ENCODE measurements around the gene UGT3A2.
"Not testable (repeated sequence)": the region's sequence is repeated elsewhere in the genome, so short reads cannot be mapped to it uniquely, and the experiment has no call there.

UGT3A2 gene

DNA sequence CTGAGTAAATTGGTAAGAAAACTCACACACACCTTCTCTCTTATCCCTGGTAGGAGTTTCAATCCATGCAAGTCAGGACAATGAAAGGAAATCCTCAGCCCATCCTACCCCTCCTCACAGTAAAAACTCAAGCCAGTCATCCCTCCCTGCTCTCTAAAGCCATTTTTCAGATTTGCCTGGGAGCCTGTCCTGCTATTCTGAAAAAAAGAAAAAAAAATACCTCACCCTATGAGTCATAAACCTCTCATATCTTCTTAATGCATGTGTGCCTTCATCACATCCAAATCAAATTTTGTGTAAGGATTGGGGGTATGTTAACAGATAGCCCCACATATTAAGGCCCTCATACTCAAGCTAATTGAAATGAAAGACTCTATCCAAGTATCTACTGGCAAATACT is 14.1 kb downstream of the UGT3A2 start:
- no peak for DNase-seq

DNA sequence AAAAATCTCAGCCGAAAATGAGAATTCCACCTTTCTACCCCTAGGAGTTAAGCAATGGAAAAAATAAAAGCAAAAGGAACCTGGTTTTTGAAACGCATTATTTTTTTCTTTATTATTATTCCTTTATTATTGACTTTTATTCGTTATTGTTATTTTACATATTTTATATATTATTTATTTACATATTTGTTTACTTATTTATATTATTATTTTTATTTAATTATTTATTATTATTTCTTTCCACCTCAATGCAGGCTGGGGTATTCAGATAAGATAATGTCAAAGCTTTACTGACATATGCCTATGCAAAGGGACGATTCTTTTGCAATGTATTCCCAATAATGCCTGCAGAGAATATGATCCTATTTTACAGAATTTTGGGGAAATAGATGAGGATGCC is 16.7 kb downstream of the UGT3A2 start:
- no peak for DNase-seq

DNA sequence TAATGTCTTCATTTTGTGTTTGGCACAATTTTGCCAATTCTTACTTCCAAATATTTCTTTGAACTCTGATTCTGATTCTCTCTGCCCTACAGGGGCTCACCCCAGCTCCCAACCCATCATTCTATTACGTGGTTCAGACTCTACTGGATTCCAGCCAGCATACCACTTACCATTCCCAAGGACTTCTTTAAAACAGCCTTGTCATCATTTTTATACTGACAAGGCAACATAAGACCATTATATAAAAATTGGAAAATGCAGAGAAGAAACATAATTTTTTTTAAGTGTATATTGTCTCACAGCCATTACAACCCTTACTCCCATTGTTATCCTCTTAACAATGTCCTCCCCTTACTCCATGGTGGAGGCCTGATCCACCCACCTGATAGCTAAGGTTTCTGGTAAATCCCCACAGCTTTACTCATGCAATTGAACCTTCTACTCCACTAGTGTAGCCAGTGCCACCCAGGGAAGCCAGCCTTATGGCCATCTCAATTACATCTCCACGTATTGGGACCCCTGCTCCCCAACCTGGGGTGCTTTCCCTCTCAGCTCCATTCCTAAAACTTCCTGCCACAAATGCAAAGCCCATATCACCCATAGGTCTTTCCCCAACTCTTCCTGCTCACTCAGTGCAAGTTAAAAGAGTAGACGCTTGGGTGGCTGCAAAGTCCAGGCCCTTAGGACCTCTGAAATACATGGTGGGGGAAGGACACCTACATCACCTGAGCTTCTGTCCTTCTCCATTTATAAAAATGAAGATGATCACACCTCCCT is 19.1 kb downstream of the UGT3A2 start:
- DNase-seq, result no peak

DNA sequence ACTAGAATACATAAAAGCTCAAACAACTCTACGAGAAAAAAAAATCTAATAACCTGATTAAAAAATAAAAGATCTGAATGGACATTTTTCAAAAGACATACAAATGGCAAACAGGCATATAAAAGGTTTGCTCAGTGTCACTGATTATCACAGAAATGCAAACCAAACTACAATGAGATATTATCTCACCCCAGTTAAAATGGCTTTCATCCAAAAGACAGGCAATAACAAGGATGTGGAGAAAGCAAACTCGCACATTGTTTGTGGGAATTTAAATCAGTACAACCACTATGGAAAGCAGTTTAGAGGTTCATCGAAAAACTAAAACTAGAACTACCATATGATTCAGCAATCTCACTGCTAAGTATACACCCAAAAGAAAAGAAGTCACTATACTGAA is 20.8 kb downstream of the UGT3A2 start:
- DNase-seq, result no peak

DNA sequence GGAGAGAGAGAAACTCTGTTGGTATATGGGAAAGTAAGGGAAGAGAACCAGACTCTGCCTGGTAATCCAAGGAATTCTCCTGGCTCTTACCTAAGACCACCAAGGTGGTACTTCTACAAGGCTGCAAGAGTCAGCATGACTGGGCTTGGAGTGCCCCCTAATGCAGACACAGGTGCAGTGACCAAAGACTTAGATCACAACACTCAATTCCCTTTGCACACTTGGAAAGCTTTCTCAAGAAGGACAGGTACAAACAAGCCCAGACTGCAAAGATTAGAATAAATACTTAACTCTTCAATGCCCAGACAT is 25.2 kb downstream of the UGT3A2 start:
- no peak for DNase-seq

DNA sequence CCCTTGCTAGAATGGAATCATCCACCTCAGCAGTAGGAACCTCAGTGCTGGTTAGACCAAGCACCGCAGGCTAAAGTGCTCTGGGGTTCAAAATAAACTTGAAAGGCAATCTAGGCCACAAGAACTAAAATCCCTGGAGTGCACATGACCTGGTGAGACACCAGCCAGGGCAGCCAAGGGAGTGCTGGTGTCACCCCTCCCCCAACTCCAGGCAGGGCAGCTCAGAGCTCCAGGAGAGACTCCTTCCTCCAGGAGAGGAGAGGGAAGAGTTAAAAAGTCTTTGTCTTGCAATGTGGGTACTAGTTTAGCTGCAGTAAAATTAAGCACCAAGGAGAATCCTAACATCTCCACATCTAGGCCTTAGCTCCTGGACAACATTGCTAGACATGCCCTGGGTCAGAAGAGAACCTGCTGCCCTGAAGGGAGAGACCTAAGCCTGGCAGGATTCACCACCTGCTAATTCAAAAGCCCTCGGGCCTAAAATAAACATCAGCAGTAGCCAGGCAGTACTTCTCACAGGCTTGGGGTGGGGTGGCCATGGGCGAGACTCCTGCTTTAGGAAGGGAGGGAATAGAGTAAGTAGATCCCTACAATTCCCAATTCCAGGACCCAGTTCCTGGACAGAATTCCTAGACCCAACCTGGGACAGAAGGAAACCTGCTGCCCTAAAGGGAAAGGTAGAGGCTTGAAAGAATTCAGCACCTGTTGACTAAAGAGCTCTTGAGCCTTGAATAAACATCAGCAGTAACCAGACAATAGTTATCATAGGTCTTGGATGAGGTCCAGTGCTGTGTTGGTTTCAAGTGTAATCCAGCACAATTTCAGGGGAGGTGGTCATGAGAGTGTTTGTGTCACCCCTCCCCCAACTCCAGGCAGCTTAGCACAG is 25.8 kb downstream of the UGT3A2 start:
- peak; percentile 77 for DNase-seq

DNA sequence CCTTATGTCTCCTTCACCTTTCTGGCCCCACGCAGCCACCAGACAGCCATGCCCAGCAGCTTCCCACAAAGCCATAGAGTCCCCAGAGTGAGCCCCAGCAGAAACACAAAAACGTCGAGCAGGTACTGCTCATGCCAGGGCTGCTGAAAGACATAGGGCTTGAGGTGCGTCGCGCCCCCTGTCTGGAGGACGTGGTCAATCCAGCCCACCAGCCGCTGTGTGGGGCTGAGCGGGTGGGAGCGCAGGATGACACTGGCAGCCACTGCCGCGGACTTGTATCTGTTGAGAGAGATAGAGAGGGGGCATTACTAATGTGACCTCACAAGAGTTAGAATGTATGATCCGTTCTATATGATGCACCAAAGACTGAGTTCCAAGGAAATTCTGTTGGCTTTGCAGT is 31.0 kb downstream of the UGT3A2 start:
- no peak for DNase-seq

DNA sequence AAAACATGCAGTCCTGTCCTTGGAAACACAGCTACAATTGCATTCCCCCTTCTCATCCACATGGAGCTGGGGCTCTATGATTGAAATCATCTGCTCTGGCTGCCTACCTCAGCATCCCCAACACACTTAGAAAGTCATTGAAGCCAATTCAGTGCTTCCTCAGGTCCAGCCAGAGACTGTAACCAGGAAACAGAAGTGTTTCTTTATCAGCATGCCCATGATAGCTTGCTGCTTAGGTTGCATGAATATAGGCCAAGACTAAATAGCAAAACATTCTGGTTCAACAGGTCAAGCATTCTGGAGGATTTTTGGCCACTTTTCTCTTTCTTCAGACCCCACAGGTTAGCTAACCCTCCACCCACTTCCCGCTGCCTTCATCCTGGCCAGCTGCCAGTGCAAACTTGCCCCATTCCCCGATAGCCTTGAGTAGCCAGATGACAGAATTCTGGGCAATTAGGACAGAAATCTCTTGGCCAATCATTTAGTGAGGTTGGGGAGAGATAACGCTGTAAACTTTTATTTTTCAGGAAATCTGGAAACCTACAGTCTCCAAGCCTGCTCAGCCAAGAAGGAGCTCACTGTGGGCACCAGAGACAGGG is 32.0 kb downstream of the UGT3A2 start:
- DNase-seq, result not testable (repeated sequence)

DNA sequence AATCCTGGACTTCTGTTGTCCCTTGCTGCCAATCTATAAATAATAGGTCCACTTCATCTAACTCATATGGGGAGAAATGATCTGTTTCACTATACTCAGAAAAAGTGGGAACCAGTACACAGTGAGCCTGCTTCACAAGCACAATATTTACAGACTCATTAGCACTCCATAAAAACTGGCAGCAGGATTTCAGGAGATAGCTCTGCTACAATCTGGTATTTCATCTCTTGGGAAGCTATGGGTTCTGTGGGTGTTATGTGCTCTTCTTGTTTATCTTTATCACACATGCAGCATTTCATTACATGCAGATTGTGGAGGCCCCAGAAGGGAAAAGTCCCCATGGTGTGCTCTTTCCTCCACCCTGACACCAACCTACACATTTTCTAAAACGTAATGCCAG is 33.2 kb downstream of the UGT3A2 start:
- DNase-seq, result no peak

DNA sequence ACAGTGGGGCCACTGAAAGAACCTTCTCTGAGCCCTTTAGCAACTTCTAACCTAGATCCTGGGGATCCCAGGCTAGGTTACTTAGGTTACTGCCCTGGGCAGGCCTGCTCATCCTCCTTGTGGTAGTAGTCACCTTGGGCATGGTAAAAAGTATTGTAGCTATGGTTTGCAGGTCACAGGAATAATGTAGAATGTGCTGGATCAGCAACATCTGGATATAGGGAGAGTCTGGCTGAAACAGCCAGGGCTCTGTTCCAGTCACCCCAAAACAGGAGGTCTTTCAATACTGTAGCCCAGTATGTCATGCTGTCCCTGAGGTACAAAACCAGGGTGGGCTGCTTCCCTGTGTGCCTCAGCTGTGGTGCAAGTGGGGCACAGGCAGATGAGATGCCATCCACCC is 33.6 kb downstream of the UGT3A2 start:
- DNase-seq, result no peak

DNA sequence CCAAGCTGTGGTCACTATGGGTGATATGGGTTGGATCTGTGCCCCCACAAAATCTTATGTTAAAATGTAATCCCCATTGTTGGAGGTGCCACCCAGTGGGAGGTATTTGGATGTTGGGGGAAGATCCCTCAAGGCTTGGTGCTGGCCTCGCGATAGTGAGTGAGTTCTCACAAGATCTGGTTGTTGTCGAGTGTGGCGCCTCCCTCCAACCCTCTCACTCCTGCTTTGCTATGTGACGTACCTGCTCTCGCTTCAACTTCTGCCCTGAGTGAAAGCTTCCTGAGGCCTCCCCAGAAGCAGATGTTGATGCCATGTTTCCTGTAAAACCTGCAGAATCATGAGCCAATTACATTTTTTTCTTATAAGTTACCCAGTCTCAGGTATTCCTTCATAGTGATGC is 35.5 kb downstream of the UGT3A2 start:
- DNase-seq, result no peak

DNA sequence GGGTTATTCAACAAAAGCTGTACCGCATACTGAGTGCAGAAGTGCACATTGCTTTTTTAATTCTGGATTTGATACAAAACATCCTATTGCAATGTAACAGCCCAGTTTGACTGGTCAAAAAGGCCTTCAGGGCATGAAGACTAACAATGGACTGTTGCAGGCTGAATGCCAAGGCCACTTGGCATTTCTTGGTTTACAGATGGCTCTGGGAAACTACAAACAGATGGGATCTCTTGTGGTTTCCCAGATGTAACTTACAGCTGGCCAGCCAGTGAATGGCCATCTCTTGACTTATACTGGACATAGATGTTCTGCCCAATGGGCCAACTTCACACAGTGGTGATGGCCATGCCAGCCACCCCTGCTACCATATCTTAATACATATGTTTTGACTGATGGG is 36.8 kb downstream of the UGT3A2 start:
- DNase-seq, result no peak

DNA sequence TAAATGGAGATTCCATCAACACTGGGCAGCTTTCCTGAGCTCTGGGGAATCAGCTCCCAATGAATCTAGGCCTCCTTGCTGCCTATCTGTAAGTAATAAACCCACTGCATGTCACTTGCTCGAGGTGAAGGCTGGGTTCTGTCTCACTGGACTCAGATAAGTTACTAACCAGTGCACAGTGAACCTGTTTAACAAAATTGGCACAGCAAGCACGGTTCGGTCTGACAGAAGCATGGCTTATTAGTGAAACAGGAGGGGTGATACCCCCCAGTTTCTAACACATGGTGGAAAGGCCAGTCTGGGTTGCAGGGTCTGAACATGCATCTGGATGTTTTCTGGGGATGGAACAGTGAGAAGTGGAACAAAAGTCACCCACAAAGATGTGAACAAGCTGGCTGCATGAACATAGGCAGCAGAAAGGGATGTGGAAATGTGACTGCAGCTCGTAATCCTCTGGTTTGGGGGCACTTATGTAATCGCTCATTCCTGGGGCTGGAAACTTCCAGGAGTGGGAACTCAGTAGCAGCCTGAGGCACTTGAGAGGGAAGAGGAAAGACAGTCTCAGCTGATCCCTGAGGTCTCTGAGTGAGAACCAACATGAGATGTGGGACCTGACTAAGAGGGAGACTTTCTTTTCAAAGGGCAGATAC is 37.7 kb downstream of the UGT3A2 start:
- no peak for DNase-seq

DNA sequence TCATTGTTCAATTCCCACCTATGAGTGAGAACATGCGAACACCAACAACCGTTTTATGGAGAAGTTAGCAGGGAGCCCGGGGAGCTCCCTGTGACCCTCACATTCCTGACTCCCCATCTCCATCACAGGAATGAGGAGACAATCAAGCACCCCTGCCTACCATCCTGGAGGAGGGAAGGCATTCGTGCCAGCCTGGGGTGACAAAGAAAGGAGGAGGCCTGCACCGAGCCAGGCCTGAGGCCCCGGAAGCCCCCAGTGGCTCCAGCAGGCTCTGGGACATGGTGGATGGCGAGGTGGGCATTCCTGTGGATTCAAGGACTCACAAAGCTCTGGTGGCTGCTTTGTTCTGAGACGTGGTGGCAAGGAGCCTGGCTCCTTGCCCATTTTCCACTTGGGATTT is 39.0 kb downstream of the UGT3A2 start:
- DNase-seq, result no peak

DNA sequence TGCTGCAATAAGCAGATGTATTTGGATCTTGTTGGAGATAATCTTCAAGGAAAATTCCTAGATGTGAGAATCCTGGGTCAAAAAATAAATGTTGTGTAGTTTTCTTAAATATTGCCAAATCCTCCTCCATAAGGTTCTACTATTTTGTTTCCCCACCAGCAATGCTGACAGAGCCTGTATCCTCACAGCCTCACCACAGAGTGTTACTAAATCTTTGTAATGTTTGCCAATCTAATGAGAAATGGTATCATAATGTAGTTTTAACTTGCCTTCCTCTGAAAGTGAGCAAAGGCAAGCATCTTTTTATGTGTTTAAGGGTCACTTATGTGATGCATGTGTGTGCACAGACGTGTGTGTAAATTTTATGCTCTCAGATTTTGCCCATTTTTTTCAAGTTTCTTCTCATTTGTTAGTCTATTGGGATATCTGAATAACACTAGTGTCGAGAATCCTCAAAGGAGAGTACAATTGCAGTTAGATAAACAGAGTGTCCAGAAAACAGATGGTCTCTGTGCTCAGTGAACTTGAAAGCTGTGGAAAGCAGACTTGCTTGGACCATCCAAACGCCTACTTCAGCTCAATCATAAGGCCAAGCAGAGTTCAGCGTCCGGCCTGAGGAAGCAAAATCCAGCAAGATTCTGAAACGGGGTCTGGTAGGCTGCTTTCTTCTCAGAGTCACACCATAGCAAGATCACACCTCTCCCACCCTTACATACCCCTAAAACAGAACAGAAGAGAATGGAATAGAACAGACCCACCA is 39.8 kb downstream of the UGT3A2 start:
- DNase-seq, result no peak

DNA sequence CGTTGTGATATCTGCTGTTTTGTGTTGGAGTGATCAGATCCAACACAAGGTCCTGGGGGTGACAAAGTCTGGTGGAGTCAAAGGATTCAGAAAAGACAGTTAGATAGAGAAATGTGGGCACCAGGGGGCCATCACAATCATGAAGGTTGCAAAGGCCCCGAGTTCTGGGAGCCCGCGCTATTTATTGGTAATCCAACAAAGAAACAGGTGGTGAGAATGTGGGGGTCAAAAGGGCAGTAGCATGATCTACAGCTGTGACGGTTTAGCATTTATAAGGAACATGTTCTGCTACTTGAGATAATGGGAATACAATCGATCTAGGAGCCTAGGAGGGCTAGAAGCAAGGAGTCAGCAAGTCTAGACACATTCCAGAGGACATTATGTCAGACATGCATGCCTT is 44.4 kb downstream of the UGT3A2 start:
- DNase-seq, result not testable (repeated sequence)

DNA sequence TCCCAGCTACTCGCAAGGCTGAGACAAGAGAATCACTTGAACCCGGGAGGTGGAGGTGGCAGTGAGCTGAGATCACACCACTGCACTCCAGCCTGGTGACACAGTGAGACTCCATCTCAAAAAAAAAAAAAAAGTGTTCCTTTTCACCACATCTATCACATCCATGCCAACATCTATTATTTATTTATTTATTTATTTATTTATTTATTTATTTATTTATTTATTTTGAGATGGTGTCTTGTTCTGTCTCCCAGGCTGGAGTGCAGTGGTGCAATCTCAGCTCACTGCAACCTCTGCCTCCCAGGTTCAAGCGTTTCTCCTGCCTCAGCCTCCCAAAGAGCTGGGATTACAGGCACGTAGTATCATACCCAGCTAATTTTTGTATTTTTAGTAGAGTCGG is 47.1 kb downstream of the UGT3A2 start:
- DNase-seq, result not testable (repeated sequence)

DNA sequence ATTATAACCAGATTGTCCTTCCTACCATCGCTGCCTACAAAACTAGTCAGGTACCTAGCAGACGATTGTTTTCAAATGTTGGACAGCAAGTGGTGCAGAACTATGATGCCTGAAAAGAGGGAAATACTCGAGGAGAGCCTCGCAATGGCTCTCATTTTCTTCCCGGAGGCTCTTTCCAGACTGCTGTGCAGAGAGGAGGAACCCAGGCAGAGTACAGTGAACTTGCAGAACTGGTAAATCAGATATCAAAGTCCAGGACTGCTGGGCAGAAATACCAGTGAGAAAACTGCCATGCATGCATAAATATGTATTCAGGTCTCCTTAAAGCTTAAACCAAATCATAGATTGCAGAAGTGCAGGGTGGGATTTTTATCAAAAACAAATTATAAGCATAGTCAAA is 49.1 kb downstream of the UGT3A2 start:
- DNase-seq, result no peak

DNA sequence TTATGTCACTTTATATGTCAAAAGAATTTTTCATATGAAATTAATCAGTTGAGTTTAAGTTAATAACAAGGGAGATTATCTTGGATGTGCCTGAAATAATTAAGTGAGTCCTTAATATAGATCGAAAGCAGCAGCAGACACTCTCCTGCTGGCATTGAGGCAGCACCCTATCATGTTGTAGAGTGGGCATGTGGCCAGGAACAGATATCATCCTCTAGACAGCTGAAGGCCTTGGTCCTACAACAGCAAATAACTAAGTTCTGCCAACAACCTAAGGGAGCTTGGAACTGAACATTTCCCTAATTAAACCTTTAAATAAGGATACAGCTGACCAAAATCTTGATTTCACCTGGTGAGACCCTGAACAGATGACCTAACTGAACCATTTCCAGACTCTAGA is 49.7 kb downstream of the UGT3A2 start:
- no peak for DNase-seq

DNA sequence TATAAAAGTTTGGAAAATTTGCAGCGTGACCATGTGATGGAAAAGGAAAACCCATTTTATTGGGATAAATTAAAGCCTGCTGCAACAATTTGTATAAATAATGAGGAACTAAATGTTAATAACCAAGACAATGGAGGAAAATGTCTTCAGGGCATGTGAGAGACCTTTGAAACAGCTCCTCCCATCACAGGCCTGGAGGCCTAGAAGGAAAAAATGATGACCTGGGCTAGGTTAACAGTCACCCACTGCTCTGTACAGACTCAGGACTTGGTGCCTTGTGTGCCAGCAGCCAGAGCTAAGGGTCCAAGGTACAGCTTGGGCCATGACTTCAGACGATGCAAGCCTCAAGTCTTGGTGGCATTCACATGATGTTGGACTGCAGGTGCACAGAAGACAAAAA is 53.5 kb downstream of the UGT3A2 start:
- DNase-seq, result no peak

DNA sequence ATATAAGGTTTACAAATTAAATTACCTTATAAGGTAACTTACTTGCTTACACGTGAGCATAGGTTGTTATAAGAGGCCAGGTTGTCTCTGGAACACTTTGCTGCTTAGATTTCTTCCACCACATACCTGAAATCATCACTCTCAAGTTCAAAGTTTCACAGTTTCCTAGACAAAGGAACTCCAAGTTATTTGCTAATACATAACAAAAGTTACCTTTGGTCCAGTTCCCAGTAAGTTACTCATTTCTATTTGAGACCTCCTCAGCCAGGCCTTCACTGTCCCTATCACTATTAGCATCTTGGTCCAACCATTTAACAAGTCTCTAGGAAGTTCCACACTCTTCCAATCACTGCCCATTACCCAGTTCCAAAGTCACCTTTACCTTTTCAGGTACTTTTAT is 57.0 kb downstream of the UGT3A2 start:
- no peak for DNase-seq

DNA sequence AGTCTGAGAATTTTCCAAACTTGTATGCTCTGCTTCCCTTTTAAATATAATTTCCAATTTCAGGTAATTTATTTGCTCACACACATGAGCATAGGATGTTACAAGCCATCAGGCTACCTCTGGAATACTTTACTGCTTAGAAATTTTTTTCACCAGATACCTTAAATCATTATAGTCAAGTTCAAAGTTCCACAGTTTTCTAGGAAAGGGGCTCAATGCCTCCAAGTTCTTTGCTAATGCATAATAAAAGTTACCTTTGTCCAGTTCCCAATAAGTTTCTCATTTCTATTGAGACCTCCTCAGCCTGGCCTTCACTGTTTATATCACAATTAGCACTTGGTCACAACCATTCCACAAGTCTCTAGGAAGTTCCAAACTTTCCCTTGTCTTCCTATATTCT is 59.3 kb downstream of the UGT3A2 start:
- no peak for DNase-seq

DNA sequence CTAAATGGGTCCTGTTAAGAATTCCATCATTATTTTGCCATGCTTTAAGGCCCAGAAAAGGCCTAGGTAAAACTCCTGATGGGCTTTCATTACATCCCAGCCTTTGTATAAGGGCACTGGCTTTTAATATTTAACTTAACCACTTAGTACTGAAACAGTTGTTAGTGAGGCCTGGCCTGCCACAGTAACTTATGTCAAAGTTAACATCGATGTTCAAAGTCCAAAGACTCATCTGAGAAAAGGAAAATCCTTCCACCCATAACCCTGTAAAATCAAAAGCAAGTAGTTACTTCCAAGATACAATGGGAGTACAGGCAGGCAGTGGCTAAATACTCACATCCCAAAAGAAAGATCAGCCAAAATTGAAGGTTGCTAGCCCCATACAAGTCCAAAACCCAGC is 60.5 kb downstream of the UGT3A2 start:
- DNase-seq, result no peak

All from NCI-H1092 (cell line).